Neural cell (in vitro differentiated cells): ENCODE results near the gene LRRC72.

ENCODE experiments used
- CTCF ChIP-seq: fragments of 450-650 bp; IDR thresholded peaks from 2 replicates; pipeline ENCODE4 v1.5.1; 2014; ENCODE audit warnings: antibody characterized with exemption, mild to moderate bottlenecking, moderate library complexity; ENCODE audit not compliant: poor library complexity, severe bottlenecking
- EP300 ChIP-seq: fragments of 450-650 bp; conservative IDR thresholded peaks from 2 replicates; pipeline ENCODE4 v1.6.1; 2014; ENCODE audit warnings: antibody characterized with exemption, mild to moderate bottlenecking, moderate library complexity; ENCODE audit not compliant: poor library complexity, severe bottlenecking
- EZH2 ChIP-seq: fragments of 200-600, 300-800 bp; shearing (Covaris generic), sonication (generic); IDR thresholded peaks from 2 replicates; pipeline ENCODE4 v1.6.1; 2014; ENCODE audit warnings: antibody characterized with exemption, low read length, borderline replicate concordance, mild to moderate bottlenecking; ENCODE audit not compliant: insufficient read depth, poor library complexity, severe bottlenecking
- POLR2AphosphoS5 ChIP-seq: IDR thresholded peaks from 2 replicates; pipeline ENCODE4 v1.6.1; 2012
- RAD21 ChIP-seq: fragments of 450-650 bp; conservative IDR thresholded peaks from 2 replicates; pipeline ENCODE4 v1.6.1; 2014; ENCODE audit warnings: antibody characterized with exemption, mild to moderate bottlenecking, moderate library complexity
- SMC3 ChIP-seq: fragments of 450-650 bp; conservative IDR thresholded peaks from 2 replicates; pipeline ENCODE4 v1.6.1; 2014; ENCODE audit warnings: antibody characterized with exemption, mild to moderate bottlenecking, moderate library complexity; ENCODE audit not compliant: poor library complexity
- TAF1 ChIP-seq: IDR thresholded peaks from 2 replicates; pipeline ENCODE4 v1.6.1; 2012; ENCODE audit warnings: low read depth

- no peak for TF ChIP-seq POLR2AphosphoS5
- TF ChIP-seq CTCF = no peak
- no peak for TF ChIP-seq EZH2
- TF ChIP-seq EP300 = no peak
- no peak for TF ChIP-seq TAF1
- no peak for TF ChIP-seq RAD21
- TF ChIP-seq SMC3 = no peak
Observed at GRCh38 chr7:16498122-16498521, 28.5 kb upstream of the LRRC72 start.
